ENCODE data around the gene ARFGAP2.
A peak's percentile ranks its signal among the peaks of the same experiment; 100 is the strongest.

Gene ARFGAP2

GRCh38 chr11:47149782-47150181 is 26.9 kb downstream of the ARFGAP2 start:
- no peak overlapping the region for H3K9ac ChIP-seq (ENCODE audit: low read depth in 1 of 2, low read length in 2 of 2)
- no peak overlapping the region for H3K4me3 ChIP-seq (ENCODE audit: low read length in 2 of 2)
- no peak overlapping the region for H3K27ac ChIP-seq (ENCODE audit: low read depth in 2 of 2, low read length in 2 of 2)
- no peaks in the 10 kb centered on the region for H3K9me3 ChIP-seq (ENCODE audit: control insufficient read depth in 2 of 2, low read length in 2 of 2)
- no peaks in the 10 kb centered on the region for H3K27me3 ChIP-seq (ENCODE audit: control insufficient read depth in 2 of 2, insufficient read depth in 2 of 2, low read length in 2 of 2)
- H3K4me1 ChIP-seq (ENCODE audit: control insufficient read depth in 2 of 2, insufficient read depth in 2 of 2, low read length in 2 of 2) = peaks cover 16 to 17% of the 10 kb centered on the region in 2 donors
- no peaks in the 10 kb centered on the region for H3K36me3 ChIP-seq (ENCODE audit: control insufficient read depth in 2 of 2, insufficient read depth in 2 of 2, low read length in 2 of 2)

GRCh38 chr11:47148903-47149531 is 27.7 kb downstream of the ARFGAP2 start:
- no peak overlapping the region for H3K9ac ChIP-seq (ENCODE audit: low read depth in 1 of 2, low read length in 2 of 2)
- H3K27me3 ChIP-seq (ENCODE audit: control insufficient read depth in 2 of 2, insufficient read depth in 2 of 2, low read length in 2 of 2) = no peaks in the 10 kb centered on the region
- H3K4me1 ChIP-seq (ENCODE audit: control insufficient read depth in 2 of 2, insufficient read depth in 2 of 2, low read length in 2 of 2) = peaks cover 16 to 17% of the 10 kb centered on the region in 2 donors
- H3K4me3 ChIP-seq (ENCODE audit: low read length in 2 of 2) = no peak overlapping the region
- H3K36me3 ChIP-seq (ENCODE audit: control insufficient read depth in 2 of 2, insufficient read depth in 2 of 2, low read length in 2 of 2) = no peaks in the 10 kb centered on the region
- H3K9me3 ChIP-seq (ENCODE audit: control insufficient read depth in 2 of 2, low read length in 2 of 2) = no peaks in the 10 kb centered on the region
- H3K27ac ChIP-seq (ENCODE audit: low read depth in 2 of 2, low read length in 2 of 2) = no peak overlapping the region

DNA sequence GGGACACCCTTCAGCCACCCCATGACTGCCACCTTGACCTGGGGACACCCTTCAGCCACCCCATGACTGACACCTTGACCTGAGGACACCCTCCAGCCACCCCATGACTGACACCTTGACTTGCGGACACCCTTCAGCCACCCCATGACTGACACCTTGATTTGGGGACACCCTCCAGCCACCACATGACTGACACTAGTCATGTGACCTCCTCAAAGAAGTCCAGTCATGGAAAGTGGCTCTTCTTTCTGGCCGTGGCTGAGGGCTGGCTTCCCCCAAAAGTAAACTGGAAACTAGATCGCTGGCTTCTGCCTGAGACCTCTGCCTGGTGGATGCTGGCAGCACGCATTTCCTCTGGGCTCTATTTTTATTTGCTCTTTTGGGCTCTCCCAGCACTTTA is 28.4 kb downstream of the ARFGAP2 start:
- H3K4me3 ChIP-seq (ENCODE audit: low read length in 2 of 2) = no peak overlapping the region

DNA sequence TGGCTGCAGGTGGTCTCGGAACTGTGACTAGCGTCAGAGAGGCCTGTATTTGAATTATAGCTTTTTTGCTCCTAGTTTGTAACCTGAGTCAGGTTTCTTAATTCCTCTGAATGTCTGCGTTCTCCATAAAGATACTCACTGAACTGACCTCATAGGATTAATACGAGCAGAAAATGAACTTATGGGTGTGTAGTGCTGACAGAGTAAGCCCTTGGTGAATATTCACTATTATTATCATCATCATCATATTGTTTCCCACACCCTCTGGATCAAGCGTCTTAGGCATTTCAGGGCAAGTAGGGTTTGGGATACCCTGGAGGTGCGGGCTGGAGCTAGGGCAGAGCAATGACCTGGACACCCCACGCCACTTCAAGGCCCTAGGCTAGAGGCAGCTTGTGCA is 29.0 kb downstream of the ARFGAP2 start:
- no peak overlapping the region for H3K9ac ChIP-seq (ENCODE audit: low read depth in 1 of 2, low read length in 2 of 2)
- no peaks in the 10 kb centered on the region for H3K27me3 ChIP-seq (ENCODE audit: control insufficient read depth in 2 of 2, insufficient read depth in 2 of 2, low read length in 2 of 2)
- no peaks in the 10 kb centered on the region for H3K9me3 ChIP-seq (ENCODE audit: control insufficient read depth in 2 of 2, low read length in 2 of 2)
- no peaks in the 10 kb centered on the region for H3K36me3 ChIP-seq (ENCODE audit: control insufficient read depth in 2 of 2, insufficient read depth in 2 of 2, low read length in 2 of 2)
- no peak overlapping the region for H3K4me3 ChIP-seq (ENCODE audit: low read length in 2 of 2)
- H3K4me1 ChIP-seq (ENCODE audit: control insufficient read depth in 2 of 2, insufficient read depth in 2 of 2, low read length in 2 of 2) = peaks cover 6% of the 10 kb centered on the region in 2 donors
- H3K27ac ChIP-seq (ENCODE audit: low read depth in 2 of 2, low read length in 2 of 2) = no peak overlapping the region

More for the DNA sequence above, 28.4 kb downstream of the ARFGAP2 start:
- Histone ChIP-seq H3K27ac (ENCODE audit: low read depth in 2 of 2, low read length in 2 of 2) (no peak overlapping the region), H3K27me3 (ENCODE audit: control insufficient read depth in 2 of 2, insufficient read depth in 2 of 2, low read length in 2 of 2) (no peaks in the 10 kb centered on the region), H3K9ac (ENCODE audit: low read depth in 1 of 2, low read length in 2 of 2) (no peak overlapping the region), H3K36me3 (ENCODE audit: control insufficient read depth in 2 of 2, insufficient read depth in 2 of 2, low read length in 2 of 2) (no peaks in the 10 kb centered on the region), H3K4me1 (ENCODE audit: control insufficient read depth in 2 of 2, insufficient read depth in 2 of 2, low read length in 2 of 2) (peaks cover 12% of the 10 kb centered on the region in 2 donors), H3K9me3 (ENCODE audit: control insufficient read depth in 2 of 2, low read length in 2 of 2) (no peaks in the 10 kb centered on the region)

- no peak overlapping the region for H3K27ac ChIP-seq (ENCODE audit: low read depth in 2 of 2, low read length in 2 of 2)
- no peaks in the 10 kb centered on the region for H3K36me3 ChIP-seq (ENCODE audit: control insufficient read depth in 2 of 2, insufficient read depth in 2 of 2, low read length in 2 of 2)
- H3K4me1 ChIP-seq (ENCODE audit: control insufficient read depth in 2 of 2, insufficient read depth in 2 of 2, low read length in 2 of 2) = peaks cover 1 to 2% of the 10 kb centered on the region in 2 donors
- H3K9ac ChIP-seq (ENCODE audit: low read depth in 1 of 2, low read length in 2 of 2) = no peak overlapping the region
- no peak overlapping the region for H3K4me3 ChIP-seq (ENCODE audit: low read length in 2 of 2)
- no peaks in the 10 kb centered on the region for H3K9me3 ChIP-seq (ENCODE audit: control insufficient read depth in 2 of 2, low read length in 2 of 2)
- no peaks in the 10 kb centered on the region for H3K27me3 ChIP-seq (ENCODE audit: control insufficient read depth in 2 of 2, insufficient read depth in 2 of 2, low read length in 2 of 2)
These were observed 29.4 kb downstream of the ARFGAP2 start for GRCh38 chr11:47147250-47147649.

GRCh38 chr11:47144541-47144940 is 32.1 kb downstream of the ARFGAP2 start:
- Histone ChIP-seq H3K9me3 (ENCODE audit: control insufficient read depth in 2 of 2, low read length in 2 of 2) (no peaks in the 10 kb centered on the region), H3K27ac (ENCODE audit: low read depth in 2 of 2, low read length in 2 of 2) (no peak overlapping the region), H3K27me3 (ENCODE audit: control insufficient read depth in 2 of 2, insufficient read depth in 2 of 2, low read length in 2 of 2) (no peaks in the 10 kb centered on the region), H3K4me3 (ENCODE audit: low read length in 2 of 2) (no peak overlapping the region), H3K4me1 (ENCODE audit: control insufficient read depth in 2 of 2, insufficient read depth in 2 of 2, low read length in 2 of 2) (no peaks in the 10 kb centered on the region), H3K36me3 (ENCODE audit: control insufficient read depth in 2 of 2, insufficient read depth in 2 of 2, low read length in 2 of 2) (no peaks in the 10 kb centered on the region), H3K9ac (ENCODE audit: low read depth in 1 of 2, low read length in 2 of 2) (no peak overlapping the region)

GRCh38 chr11:47143322-47143721 is 33.4 kb downstream of the ARFGAP2 start:
- Histone ChIP-seq H3K27ac (ENCODE audit: low read depth in 2 of 2, low read length in 2 of 2) (peak overlapping the region in 1 of 2 donors; percentile 29), H3K27me3 (ENCODE audit: control insufficient read depth in 2 of 2, insufficient read depth in 2 of 2, low read length in 2 of 2) (no peaks in the 10 kb centered on the region), H3K9me3 (ENCODE audit: control insufficient read depth in 2 of 2, low read length in 2 of 2) (no peaks in the 10 kb centered on the region), H3K36me3 (ENCODE audit: control insufficient read depth in 2 of 2, insufficient read depth in 2 of 2, low read length in 2 of 2) (peaks cover 0 to 2% of the 10 kb centered on the region in 2 donors), H3K4me3 (ENCODE audit: low read length in 2 of 2) (no peak overlapping the region), H3K4me1 (ENCODE audit: control insufficient read depth in 2 of 2, insufficient read depth in 2 of 2, low read length in 2 of 2) (no peaks in the 10 kb centered on the region), H3K9ac (ENCODE audit: low read depth in 1 of 2, low read length in 2 of 2) (no peak overlapping the region)

- no peak overlapping the region for H3K9ac ChIP-seq (ENCODE audit: low read depth in 1 of 2, low read length in 2 of 2)
- H3K4me1 ChIP-seq (ENCODE audit: control insufficient read depth in 2 of 2, insufficient read depth in 2 of 2, low read length in 2 of 2) = no peaks in the 10 kb centered on the region
- H3K9me3 ChIP-seq (ENCODE audit: control insufficient read depth in 2 of 2, low read length in 2 of 2) = no peaks in the 10 kb centered on the region
- no peak overlapping the region for H3K4me3 ChIP-seq (ENCODE audit: low read length in 2 of 2)
- peaks cover 0 to 11% of the 10 kb centered on the region in 2 donors for H3K36me3 ChIP-seq (ENCODE audit: control insufficient read depth in 2 of 2, insufficient read depth in 2 of 2, low read length in 2 of 2)
- no peak overlapping the region for H3K27ac ChIP-seq (ENCODE audit: low read depth in 2 of 2, low read length in 2 of 2)
- H3K27me3 ChIP-seq (ENCODE audit: control insufficient read depth in 2 of 2, insufficient read depth in 2 of 2, low read length in 2 of 2) = no peaks in the 10 kb centered on the region
These were observed 36.8 kb downstream of the ARFGAP2 start for GRCh38 chr11:47139878-47140277.

DNA sequence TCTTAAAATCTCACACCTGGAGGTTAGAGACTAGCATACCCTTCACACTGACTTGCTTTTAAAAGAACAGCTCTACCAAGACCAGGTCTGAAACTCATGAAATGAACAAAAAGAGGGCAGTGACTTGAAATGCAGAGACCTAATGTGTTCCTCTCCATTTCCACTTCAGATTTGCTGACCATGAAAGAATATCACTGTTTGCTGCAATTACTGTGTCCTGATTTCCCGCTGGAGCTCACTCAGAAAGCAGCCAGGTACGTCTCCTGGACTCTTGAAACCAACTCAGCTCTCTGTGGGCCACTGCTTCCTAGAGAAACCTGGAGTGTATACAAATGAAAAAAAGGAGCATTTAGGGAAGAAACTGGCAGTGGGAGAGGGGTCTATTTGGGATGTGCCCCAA is 39.2 kb downstream of the ARFGAP2 start:
- H3K27ac ChIP-seq (ENCODE audit: low read depth in 2 of 2, low read length in 2 of 2) = no peak overlapping the region
- no peak overlapping the region for H3K4me3 ChIP-seq (ENCODE audit: low read length in 2 of 2)
- H3K4me1 ChIP-seq (ENCODE audit: control insufficient read depth in 2 of 2, insufficient read depth in 2 of 2, low read length in 2 of 2) = peaks cover 0 to 3% of the 10 kb centered on the region in 2 donors
- H3K9me3 ChIP-seq (ENCODE audit: control insufficient read depth in 2 of 2, low read length in 2 of 2) = no peaks in the 10 kb centered on the region
- peaks cover 0 to 11% of the 10 kb centered on the region in 2 donors for H3K36me3 ChIP-seq (ENCODE audit: control insufficient read depth in 2 of 2, insufficient read depth in 2 of 2, low read length in 2 of 2)
- H3K9ac ChIP-seq (ENCODE audit: low read depth in 1 of 2, low read length in 2 of 2) = no peak overlapping the region
- no peaks in the 10 kb centered on the region for H3K27me3 ChIP-seq (ENCODE audit: control insufficient read depth in 2 of 2, insufficient read depth in 2 of 2, low read length in 2 of 2)

DNA sequence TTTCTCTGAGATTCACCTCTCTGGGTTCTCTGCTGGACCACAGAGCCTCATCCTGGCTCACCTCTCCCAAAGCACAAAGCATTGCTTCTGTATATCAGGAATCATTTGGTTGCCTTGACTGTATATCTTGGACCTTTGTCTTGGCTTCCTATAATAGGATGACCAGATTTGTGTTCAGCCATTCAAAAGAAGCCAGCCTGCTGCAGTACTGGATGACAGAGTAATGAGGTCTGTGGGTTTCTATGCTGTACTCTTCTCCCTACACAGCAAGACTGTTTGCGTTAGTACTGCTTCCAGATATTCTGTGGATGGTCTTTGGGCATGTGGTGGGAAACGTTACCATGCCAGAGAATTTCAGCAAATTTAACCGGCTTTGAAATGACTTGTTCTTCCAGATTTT is 39.8 kb downstream of the ARFGAP2 start:
- no peaks in the 10 kb centered on the region for H3K27me3 ChIP-seq (ENCODE audit: control insufficient read depth in 2 of 2, insufficient read depth in 2 of 2, low read length in 2 of 2)
- no peak overlapping the region for H3K27ac ChIP-seq (ENCODE audit: low read depth in 2 of 2, low read length in 2 of 2)
- H3K4me1 ChIP-seq (ENCODE audit: control insufficient read depth in 2 of 2, insufficient read depth in 2 of 2, low read length in 2 of 2) = peaks cover 0 to 3% of the 10 kb centered on the region in 2 donors
- peaks cover 0 to 11% of the 10 kb centered on the region in 2 donors for H3K36me3 ChIP-seq (ENCODE audit: control insufficient read depth in 2 of 2, insufficient read depth in 2 of 2, low read length in 2 of 2)
- H3K9me3 ChIP-seq (ENCODE audit: control insufficient read depth in 2 of 2, low read length in 2 of 2) = no peaks in the 10 kb centered on the region
- H3K9ac ChIP-seq (ENCODE audit: low read depth in 1 of 2, low read length in 2 of 2) = no peak overlapping the region
- no peak overlapping the region for H3K4me3 ChIP-seq (ENCODE audit: low read length in 2 of 2)

All from mucosa of rectum (tissue), 2 donors.